Measurements from ENCODE around the gene TMEM167B.

Gene TMEM167B

DNA sequence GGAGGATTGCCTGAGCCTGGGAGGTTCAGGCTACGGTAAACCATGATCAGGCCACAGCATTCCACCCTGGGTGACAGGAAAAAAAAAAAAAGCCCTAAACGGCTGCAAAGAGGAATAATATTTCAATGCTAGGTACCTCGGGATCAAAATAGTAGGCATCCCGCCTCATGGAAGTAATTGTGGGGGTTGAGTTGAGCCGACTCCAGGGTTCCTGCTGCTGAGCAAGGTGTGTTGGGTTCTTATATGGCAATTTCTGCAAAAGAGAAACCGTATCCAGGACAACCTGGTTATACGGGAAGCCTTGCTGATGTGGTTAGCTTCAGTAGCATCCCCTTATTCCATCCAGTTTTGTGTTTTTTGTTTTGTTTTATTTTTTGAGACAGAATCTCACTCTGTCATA is 17.2 kb downstream of the TMEM167B start:
- H3K27ac ChIP-seq (replicated peaks) = no peak overlapping the region
- H3K27me3 ChIP-seq (ENCODE audit: insufficient read depth, poor library complexity, severe bottlenecking) = no peaks in the 10 kb centered on the region
- no peak for DNase-seq (ENCODE audit: low read depth in 1 of 2, low spot score in 1 of 2)
- TF ChIP-seq GABPA (IDR thresholded peaks at IDR 0.05; ENCODE audit: low read depth) (no peak), POLR2AphosphoS5 (IDR thresholded peaks at IDR 0.05; ENCODE audit: low read depth) (no peak), SPI1 (IDR thresholded peaks at IDR 0.05; ENCODE audit: borderline replicate concordance, low read depth) (no peak)
- TF ChIP-seq, protein P1, sequence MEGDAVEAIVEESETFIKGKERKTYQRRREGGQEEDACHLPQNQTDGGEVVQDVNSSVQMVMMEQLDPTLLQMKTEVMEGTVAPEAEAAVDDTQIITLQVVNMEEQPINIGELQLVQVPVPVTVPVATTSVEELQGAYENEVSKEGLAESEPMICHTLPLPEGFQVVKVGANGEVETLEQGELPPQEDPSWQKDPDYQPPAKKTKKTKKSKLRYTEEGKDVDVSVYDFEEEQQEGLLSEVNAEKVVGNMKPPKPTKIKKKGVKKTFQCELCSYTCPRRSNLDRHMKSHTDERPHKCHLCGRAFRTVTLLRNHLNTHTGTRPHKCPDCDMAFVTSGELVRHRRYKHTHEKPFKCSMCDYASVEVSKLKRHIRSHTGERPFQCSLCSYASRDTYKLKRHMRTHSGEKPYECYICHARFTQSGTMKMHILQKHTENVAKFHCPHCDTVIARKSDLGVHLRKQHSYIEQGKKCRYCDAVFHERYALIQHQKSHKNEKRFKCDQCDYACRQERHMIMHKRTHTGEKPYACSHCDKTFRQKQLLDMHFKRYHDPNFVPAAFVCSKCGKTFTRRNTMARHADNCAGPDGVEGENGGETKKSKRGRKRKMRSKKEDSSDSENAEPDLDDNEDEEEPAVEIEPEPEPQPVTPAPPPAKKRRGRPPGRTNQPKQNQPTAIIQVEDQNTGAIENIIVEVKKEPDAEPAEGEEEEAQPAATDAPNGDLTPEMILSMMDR (IDR thresholded peaks at IDR 0.05; ENCODE audit: insufficient read depth, low read length) = no peak
- TF ChIP-seq, protein P2, sequence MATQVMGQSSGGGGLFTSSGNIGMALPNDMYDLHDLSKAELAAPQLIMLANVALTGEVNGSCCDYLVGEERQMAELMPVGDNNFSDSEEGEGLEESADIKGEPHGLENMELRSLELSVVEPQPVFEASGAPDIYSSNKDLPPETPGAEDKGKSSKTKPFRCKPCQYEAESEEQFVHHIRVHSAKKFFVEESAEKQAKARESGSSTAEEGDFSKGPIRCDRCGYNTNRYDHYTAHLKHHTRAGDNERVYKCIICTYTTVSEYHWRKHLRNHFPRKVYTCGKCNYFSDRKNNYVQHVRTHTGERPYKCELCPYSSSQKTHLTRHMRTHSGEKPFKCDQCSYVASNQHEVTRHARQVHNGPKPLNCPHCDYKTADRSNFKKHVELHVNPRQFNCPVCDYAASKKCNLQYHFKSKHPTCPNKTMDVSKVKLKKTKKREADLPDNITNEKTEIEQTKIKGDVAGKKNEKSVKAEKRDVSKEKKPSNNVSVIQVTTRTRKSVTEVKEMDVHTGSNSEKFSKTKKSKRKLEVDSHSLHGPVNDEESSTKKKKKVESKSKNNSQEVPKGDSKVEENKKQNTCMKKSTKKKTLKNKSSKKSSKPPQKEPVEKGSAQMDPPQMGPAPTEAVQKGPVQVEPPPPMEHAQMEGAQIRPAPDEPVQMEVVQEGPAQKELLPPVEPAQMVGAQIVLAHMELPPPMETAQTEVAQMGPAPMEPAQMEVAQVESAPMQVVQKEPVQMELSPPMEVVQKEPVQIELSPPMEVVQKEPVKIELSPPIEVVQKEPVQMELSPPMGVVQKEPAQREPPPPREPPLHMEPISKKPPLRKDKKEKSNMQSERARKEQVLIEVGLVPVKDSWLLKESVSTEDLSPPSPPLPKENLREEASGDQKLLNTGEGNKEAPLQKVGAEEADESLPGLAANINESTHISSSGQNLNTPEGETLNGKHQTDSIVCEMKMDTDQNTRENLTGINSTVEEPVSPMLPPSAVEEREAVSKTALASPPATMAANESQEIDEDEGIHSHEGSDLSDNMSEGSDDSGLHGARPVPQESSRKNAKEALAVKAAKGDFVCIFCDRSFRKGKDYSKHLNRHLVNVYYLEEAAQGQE (IDR thresholded peaks at IDR 0.05; ENCODE audit: insufficient replicate concordance, low read depth) = no peak
- H3K4me3 ChIP-seq (replicated peaks; ENCODE audit: insufficient read depth, low read length) = no peak overlapping the region

DNA sequence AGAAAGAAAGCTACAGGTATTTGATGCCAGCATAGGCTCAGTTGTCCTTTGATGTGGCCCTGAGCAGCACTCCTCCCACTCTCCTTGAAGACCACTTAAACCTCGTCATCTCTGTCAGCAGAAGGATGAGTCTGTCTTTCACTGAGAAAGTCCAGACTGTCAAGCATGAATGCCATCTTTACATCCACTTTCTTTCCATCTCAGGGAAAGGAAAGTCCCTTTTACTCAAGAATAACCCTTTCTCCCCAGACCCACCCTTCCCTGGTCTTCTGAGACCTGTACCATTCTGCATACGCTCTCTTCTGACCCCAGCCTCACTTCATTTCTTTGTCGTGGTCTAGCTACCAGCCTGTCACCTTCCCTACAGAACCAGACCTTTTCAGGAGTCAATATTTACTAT is 19.3 kb downstream of the TMEM167B start:
- no peak for TF ChIP-seq POLR2AphosphoS5 (IDR thresholded peaks at IDR 0.05; ENCODE audit: low read depth)
- TF ChIP-seq SPI1 (IDR thresholded peaks at IDR 0.05; ENCODE audit: borderline replicate concordance, low read depth) = no peak
- TF ChIP-seq, protein P1 (IDR thresholded peaks at IDR 0.05; ENCODE audit: insufficient read depth, low read length) = no peak
- TF ChIP-seq GABPA (IDR thresholded peaks at IDR 0.05; ENCODE audit: low read depth) = no peak
- TF ChIP-seq, protein P2 (IDR thresholded peaks at IDR 0.05; ENCODE audit: insufficient replicate concordance, low read depth) = no peak
- DNase-seq (ENCODE audit: low read depth in 1 of 2, low spot score in 1 of 2) = no peak
- peaks cover 17% of the 10 kb centered on the region for H3K27me3 ChIP-seq (ENCODE audit: insufficient read depth, poor library complexity, severe bottlenecking)
- no peak overlapping the region for H3K27ac ChIP-seq (replicated peaks)
- H3K4me3 ChIP-seq (replicated peaks; ENCODE audit: insufficient read depth, low read length) = no peak overlapping the region

DNA sequence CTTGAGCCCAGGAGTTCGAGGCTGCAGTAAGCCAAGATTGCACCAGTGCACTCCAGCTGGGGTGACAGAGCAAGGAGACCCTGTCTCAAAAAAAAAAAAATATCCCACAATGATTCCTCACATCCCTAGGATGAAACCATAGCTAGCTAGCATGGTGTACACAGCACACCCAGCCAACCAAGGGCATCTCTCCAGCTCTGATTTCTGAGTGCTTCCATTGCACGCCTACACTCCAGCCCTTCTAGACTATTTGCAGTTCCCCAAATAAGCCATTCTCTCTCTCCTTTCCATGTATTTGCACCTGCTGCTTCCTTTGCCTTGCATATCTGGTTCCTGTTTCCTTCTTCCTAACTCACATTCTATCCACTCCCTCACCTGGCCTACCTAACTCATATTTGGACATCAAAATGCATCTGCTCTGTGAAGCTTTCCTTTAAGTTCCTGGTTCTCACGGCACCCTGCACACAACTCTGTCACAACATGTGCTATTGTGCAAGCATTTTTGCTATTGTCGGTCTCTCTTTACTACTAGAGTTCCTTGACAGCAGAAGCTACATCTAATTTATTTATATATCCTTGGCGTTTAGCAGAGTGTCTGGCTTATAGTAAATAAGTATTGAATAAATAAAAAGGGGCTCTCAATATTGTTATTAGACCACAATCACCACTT is 21.0 kb downstream of the TMEM167B start:
- Histone ChIP-seq H3K4me3 (replicated peaks; ENCODE audit: insufficient read depth, low read length) (no peak overlapping the region), H3K27ac (replicated peaks) (no peak overlapping the region), H3K27me3 (ENCODE audit: insufficient read depth, poor library complexity, severe bottlenecking) (peaks cover 19% of the 10 kb centered on the region)
- TF ChIP-seq SPI1 (IDR thresholded peaks at IDR 0.05; ENCODE audit: borderline replicate concordance, low read depth) (no peak), POLR2AphosphoS5 (IDR thresholded peaks at IDR 0.05; ENCODE audit: low read depth) (no peak), GABPA (IDR thresholded peaks at IDR 0.05; ENCODE audit: low read depth) (no peak)
- TF ChIP-seq, protein P2 (IDR thresholded peaks at IDR 0.05; ENCODE audit: insufficient replicate concordance, low read depth) = no peak
- TF ChIP-seq, protein P1 (IDR thresholded peaks at IDR 0.05; ENCODE audit: insufficient read depth, low read length) = no peak
- DNase-seq (ENCODE audit: low read depth in 1 of 2, low spot score in 1 of 2) = peak; percentile 80 to 85

All from HL-60 (cell line).